Upper lobe of right lung (tissue), 1 donor: Measurements from ENCODE around the gene MNX1. TPM values are rescaled to one million over a fixed set of nuclear protein-coding genes. Genes with fewer than 3 reads are reported as not detected.
A peak's percentile ranks its signal among the peaks of the same experiment; 100 is the strongest.

Experiments
- ATAC-seq: fragments of 200-7000 bp; cut with Tn5 transposase; one replicate; pipeline ENCODE4 v1.9.1; 2020; ENCODE audit warnings: mild to moderate bottlenecking, moderate library complexity
- DNase-seq: peaks from one replicate; pipeline ENCODE4 v3.0.0-alpha.2; 2020
- H3K27ac ChIP-seq: fragments of 200-600 bp; one replicate; pipeline ENCODE4 v1.8.0; 2022
- H3K27me3 ChIP-seq: fragments of 200-600 bp; one replicate; pipeline ENCODE4 v1.8.0; 2022; ENCODE audit warnings: mild to moderate bottlenecking
- H3K36me3 ChIP-seq: fragments of 200-600 bp; one replicate; pipeline ENCODE4 v1.8.0; 2022
- H3K4me1 ChIP-seq: fragments of 200-600 bp; one replicate; pipeline ENCODE4 v1.8.0; 2022
- H3K4me3 ChIP-seq: fragments of 200-600 bp; one replicate; pipeline ENCODE4 v1.8.0; 2022; ENCODE audit warnings: mild to moderate bottlenecking
- H3K9me3 ChIP-seq: fragments of 200-600 bp; one replicate; pipeline ENCODE4 v1.8.0; 2022
- CTCF ChIP-seq: fragments of 200-600 bp; IDR thresholded peaks from one replicate; pipeline ENCODE4 v1.8.0; 2022; ENCODE audit warnings: antibody characterized with exemption
- intact Hi-C: fragments of 100-400 bp; cut with DNase I; formaldehyde crosslinking; loops from one replicate; pipeline ENCODE4 v1.11.0; 2022
- total RNA-seq: library from RNA; stranded (reverse); fragmentation: NEBNext Ultra II Directional; extraction: Animal tissue kit (Norgen Biotek cat#: 25700); gene quantifications from one replicate; pipeline ENCODE4 v1.2.1, GENCODE V29; 2021
- donor health status: DM: no; HTN: yes; CAD: no; lungs with severe emphysema.

The MNX1 gene
- total RNA-seq, 1 donor from 2014 or later = 0.93 TPM

- Histone ChIP-seq H3K9me3 (no peaks in the 10 kb centered on the region), H3K36me3 (no peaks in the 10 kb centered on the region), H3K4me1 (no peaks in the 10 kb centered on the region), H3K27ac (no peak overlapping the region), H3K4me3 (no peak overlapping the region), H3K27me3 (no peaks in the 10 kb centered on the region)
- no peak for TF ChIP-seq CTCF
- ATAC-seq (no peak), DNase-seq (no peak)
- intact Hi-C loops = no loop called here
These were observed 30.8 kb downstream of the MNX1 start for GRCh38 chr7:156979711-156980110.

DNA sequence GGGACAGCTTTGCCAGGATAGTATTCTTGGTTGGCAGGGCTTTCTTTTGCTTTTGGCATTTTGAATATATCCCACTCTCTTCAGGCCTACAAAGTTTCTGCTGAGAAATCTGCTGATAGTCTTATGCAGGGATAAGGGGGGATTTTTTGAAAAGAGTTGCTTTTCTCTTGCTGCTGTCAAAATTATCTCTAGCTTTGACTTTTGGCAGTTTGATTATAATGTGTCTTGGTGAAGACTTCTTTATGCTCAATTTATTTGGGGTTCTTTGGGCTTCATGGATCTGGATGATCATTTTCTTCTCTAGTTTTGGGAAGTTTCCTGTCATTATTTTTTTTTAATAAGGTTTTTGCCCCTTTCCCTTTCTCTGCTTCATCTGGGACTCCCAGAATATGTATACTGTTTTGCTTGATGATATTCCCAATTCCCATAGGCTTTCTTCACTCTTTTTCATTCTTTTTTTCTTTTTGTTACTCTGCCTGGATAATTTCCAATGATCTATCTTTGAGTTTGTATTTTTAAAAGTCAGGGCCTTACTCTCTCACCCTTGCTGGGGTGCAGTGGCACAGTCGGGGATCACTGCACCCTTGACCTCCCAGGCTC, 31.4 kb downstream of the MNX1 start:
- H3K36me3 ChIP-seq = no peaks in the 10 kb centered on the region
- no peaks in the 10 kb centered on the region for H3K27me3 ChIP-seq
- intact Hi-C loops = no loop called here
- no peak overlapping the region for H3K4me3 ChIP-seq
- DNase-seq (no peak), ATAC-seq (no peak)
- H3K9me3 ChIP-seq = no peaks in the 10 kb centered on the region
- H3K27ac ChIP-seq = no peak overlapping the region
- TF ChIP-seq CTCF = no peak
- no peaks in the 10 kb centered on the region for H3K4me1 ChIP-seq

GRCh38 chr7:156975620-156976019, 34.8 kb downstream of the MNX1 start:
- ATAC-seq = no peak
- H3K27ac ChIP-seq = no peak overlapping the region

GRCh38 chr7:156969972-156970420, 40.5 kb downstream of the MNX1 start:
- Histone ChIP-seq H3K9me3 (no peaks in the 10 kb centered on the region), H3K36me3 (peaks cover 59% of the 10 kb centered on the region), H3K4me1 (no peaks in the 10 kb centered on the region), H3K27me3 (no peaks in the 10 kb centered on the region), H3K4me3 (no peak overlapping the region), H3K27ac (no peak overlapping the region)
- TF ChIP-seq CTCF = peak; percentile 49
- intact Hi-C loops = no loop called here
- ATAC-seq = no peak
- no peak for DNase-seq

More at GRCh38 chr7:156975620-156976019, 34.8 kb downstream of the MNX1 start:
- intact Hi-C loops = no loop called here
- peaks cover 16% of the 10 kb centered on the region for H3K36me3 ChIP-seq
- DNase-seq = no peak
- no peak for TF ChIP-seq CTCF
- no peaks in the 10 kb centered on the region for H3K27me3 ChIP-seq
- no peaks in the 10 kb centered on the region for H3K9me3 ChIP-seq
- H3K4me3 ChIP-seq = no peak overlapping the region
- no peaks in the 10 kb centered on the region for H3K4me1 ChIP-seq

- no peak for TF ChIP-seq CTCF
- intact Hi-C loops = no loop called here
- H3K4me1 ChIP-seq = no peaks in the 10 kb centered on the region
- H3K9me3 ChIP-seq = no peaks in the 10 kb centered on the region
- ATAC-seq (no peak), DNase-seq (no peak)
- H3K36me3 ChIP-seq = peaks cover 78% of the 10 kb centered on the region
- H3K4me3 ChIP-seq = no peak overlapping the region
- H3K27me3 ChIP-seq = no peaks in the 10 kb centered on the region
- no peak overlapping the region for H3K27ac ChIP-seq
These were observed 42.3 kb downstream of the MNX1 start for GRCh38 chr7:156968183-156968582.

DNA sequence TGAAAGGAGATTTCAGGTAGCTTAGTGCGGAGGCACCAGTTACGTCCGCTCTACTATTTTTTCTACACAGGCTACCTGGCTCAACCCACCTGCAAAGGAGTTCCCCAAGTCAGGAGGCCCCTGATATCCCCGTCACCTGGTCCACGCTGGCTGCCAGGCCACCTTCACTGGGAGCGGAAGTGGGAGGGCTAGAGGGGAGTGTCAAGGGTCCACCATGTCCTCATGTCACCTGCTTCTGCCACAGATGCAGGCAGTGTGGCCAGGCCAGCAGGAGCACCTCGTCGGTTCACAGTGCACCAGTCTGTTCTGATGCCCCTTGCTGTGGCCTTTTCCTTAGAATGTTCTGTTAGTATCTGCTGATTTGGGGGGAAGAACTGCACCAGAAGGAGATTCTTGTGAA, 44.1 kb downstream of the MNX1 start:
- peaks cover 86% of the 10 kb centered on the region for H3K36me3 ChIP-seq
- H3K4me3 ChIP-seq = no peak overlapping the region
- no peaks in the 10 kb centered on the region for H3K4me1 ChIP-seq
- no peaks in the 10 kb centered on the region for H3K27me3 ChIP-seq
- H3K9me3 ChIP-seq = no peaks in the 10 kb centered on the region
- DNase-seq (no peak), ATAC-seq (no peak)
- intact Hi-C loops = no loop called here
- H3K27ac ChIP-seq = no peak overlapping the region
- no peak for TF ChIP-seq CTCF
